ENCODE measurements around the gene MYL1.

Gene MYL1

GRCh38 chr2:210264282-210264681 is 50.7 kb downstream of the MYL1 start:
- no peak for DNase-seq

GRCh38 chr2:210263841-210264240 is 51.1 kb downstream of the MYL1 start:
- no peak for DNase-seq

- no peak for DNase-seq
These were observed 52.9 kb downstream of the MYL1 start for GRCh38 chr2:210262036-210262435.

- DNase-seq, result no peak
These were observed 55.3 kb downstream of the MYL1 start for GRCh38 chr2:210259687-210260086.

- DNase-seq, result no peak
These were observed 62.0 kb downstream of the MYL1 start for GRCh38 chr2:210252699-210253606.

GRCh38 chr2:210250622-210251021 is 64.4 kb downstream of the MYL1 start:
- DNase-seq, result no peak

Measured in NCI-H2227 treated with DMSO at 0.1 percent for 48 hours (cell line).